HTR-8/SVneo (cell line): ENCODE measurements around the gene SMIM11.
"Not testable (repeated sequence)": the region's sequence is repeated elsewhere in the genome, so short reads cannot be mapped to it uniquely, and the experiment has no call there.

Experiments
- DNase-seq: peaks from one replicate; pipeline ENCODE4 v3.0.0; 2011; ENCODE audit warnings: low spot score, mixed read lengths; ENCODE audit not compliant: insufficient read length
- FAIRE-seq: peaks from 2 replicates; lab custom pipeline; 2011; peaks lifted over from hg19 to GRCh38; lab: Jason Lieb, UNC

SMIM11 gene

GRCh38 chr21:34406102-34406501, 30.8 kb downstream of the SMIM11 start:
- DNase-seq, result not testable (repeated sequence)
- FAIRE-seq, result peak; percentile 44

- FAIRE-seq, DNase-seq: not testable (repeated sequence)
These were observed 31.4 kb downstream of the SMIM11 start for GRCh38 chr21:34406676-34407075.

- not testable (repeated sequence) for DNase-seq, FAIRE-seq
These were observed 32.0 kb downstream of the SMIM11 start for GRCh38 chr21:34407294-34407693.

GRCh38 chr21:34417448-34418077, 42.3 kb downstream of the SMIM11 start:
- peak; percentile 84 for FAIRE-seq
- DNase-seq, result not testable (repeated sequence)

GRCh38 chr21:34423805-34424204, 48.5 kb downstream of the SMIM11 start, which contains the start of gene SMIM34:
Gene SMIM34, minus strand, starts transcription at chr21:34423951. Its CDS starts 112 bp downstream, at chr21:34423839.
- not testable (repeated sequence) for DNase-seq

GRCh38 chr21:34427339-34427738, 52.0 kb downstream of the SMIM11 start:
- FAIRE-seq, DNase-seq: not testable (repeated sequence)

More at GRCh38 chr21:34423805-34424204, 48.5 kb downstream of the SMIM11 start, which contains the start of gene SMIM34:
- not testable (repeated sequence) for FAIRE-seq

GRCh38 chr21:34428441-34428840, 53.1 kb downstream of the SMIM11 start:
- DNase-seq, FAIRE-seq: not testable (repeated sequence)

GRCh38 chr21:34429710-34430109, 54.4 kb downstream of the SMIM11 start:
- not testable (repeated sequence) for DNase-seq
- FAIRE-seq, result peak; percentile 83
